Measurements from ENCODE around the gene PALLD. TPM values are rescaled to one million over a fixed set of nuclear protein-coding genes. Genes with fewer than 3 reads are reported as not detected.

Gene PALLD
- total RNA-seq, 1 donor from 2014 or later, result 93.5 TPM

GRCh38 chr4:168748807-168749206 is 252.0 kb downstream of the PALLD start:
- DNase-seq (ENCODE audit: extremely low spot score, unreplicated experiment), result no peak
- H3K27ac Mint-ChIP-seq, result no peak overlapping the region
- no peak for TF ChIP-seq CTCF (conservative IDR thresholded peaks at IDR 0.05)
- H3K27me3 Mint-ChIP-seq, result no peaks in the 10 kb centered on the region
- peaks cover 7% of the 10 kb centered on the region for H3K4me1 Mint-ChIP-seq (ENCODE audit: unreplicated experiment)
- no peak overlapping the region for H3K4me3 Mint-ChIP-seq
- H3K9me3 Mint-ChIP-seq, result no peaks in the 10 kb centered on the region
- H3K36me3 Mint-ChIP-seq, result peaks cover 12% of the 10 kb centered on the region

GRCh38 chr4:168751263-168752225 is 254.7 kb downstream of the PALLD start:
- H3K36me3 Mint-ChIP-seq, result peaks cover 19% of the 10 kb centered on the region
- no peak for DNase-seq (ENCODE audit: extremely low spot score, unreplicated experiment)
- no peak for TF ChIP-seq CTCF (conservative IDR thresholded peaks at IDR 0.05)
- no peaks in the 10 kb centered on the region for H3K27me3 Mint-ChIP-seq
- no peak overlapping the region for H3K27ac Mint-ChIP-seq
- H3K9me3 Mint-ChIP-seq, result peaks cover 8% of the 10 kb centered on the region
- H3K4me3 Mint-ChIP-seq, result no peak overlapping the region
- peaks cover under 1% of the 10 kb centered on the region for H3K4me1 Mint-ChIP-seq (ENCODE audit: unreplicated experiment)

- Mint-ChIP-seq H3K27ac (no peak overlapping the region), H3K9me3 (peaks cover 8% of the 10 kb centered on the region), H3K4me1 (ENCODE audit: unreplicated experiment) (peaks cover 9% of the 10 kb centered on the region), H3K27me3 (no peaks in the 10 kb centered on the region), H3K36me3 (peaks cover 31% of the 10 kb centered on the region), H3K4me3 (no peak overlapping the region)
- no peak for TF ChIP-seq CTCF (conservative IDR thresholded peaks at IDR 0.05)
- DNase-seq (ENCODE audit: extremely low spot score, unreplicated experiment), result no peak
Observed at GRCh38 chr4:168755598-168756477, 259.0 kb downstream of the PALLD start.

- peaks cover 8% of the 10 kb centered on the region for H3K9me3 Mint-ChIP-seq
- H3K36me3 Mint-ChIP-seq, result peaks cover 31% of the 10 kb centered on the region
- no peaks in the 10 kb centered on the region for H3K27me3 Mint-ChIP-seq
- no peak overlapping the region for H3K27ac Mint-ChIP-seq
- no peak for DNase-seq (ENCODE audit: extremely low spot score, unreplicated experiment)
- H3K4me1 Mint-ChIP-seq (ENCODE audit: unreplicated experiment), result peaks cover 9% of the 10 kb centered on the region
- no peak overlapping the region for H3K4me3 Mint-ChIP-seq
- TF ChIP-seq CTCF (conservative IDR thresholded peaks at IDR 0.05), result no peak
Observed at GRCh38 chr4:168757500-168757899, 260.6 kb downstream of the PALLD start.

GRCh38 chr4:168758351-168758876 is 261.6 kb downstream of the PALLD start:
- Mint-ChIP-seq H3K36me3 (peaks cover 34% of the 10 kb centered on the region), H3K4me3 (no peak overlapping the region), H3K4me1 (ENCODE audit: unreplicated experiment) (peaks cover 9% of the 10 kb centered on the region), H3K27me3 (no peaks in the 10 kb centered on the region), H3K27ac (no peak overlapping the region), H3K9me3 (peaks cover 8% of the 10 kb centered on the region)
- DNase-seq (ENCODE audit: extremely low spot score, unreplicated experiment), result no peak
- TF ChIP-seq CTCF (conservative IDR thresholded peaks at IDR 0.05), result no peak

Measured in type B pancreatic cell (in vitro differentiated cells).